GDM1 (cell line): Measurements from ENCODE around the gene KCTD6.

Experiments used
- DNase-seq: peaks from one replicate; lab custom pipeline; 2025; lab: John Stamatoyannopoulos, UW

The KCTD6 gene

DNA sequence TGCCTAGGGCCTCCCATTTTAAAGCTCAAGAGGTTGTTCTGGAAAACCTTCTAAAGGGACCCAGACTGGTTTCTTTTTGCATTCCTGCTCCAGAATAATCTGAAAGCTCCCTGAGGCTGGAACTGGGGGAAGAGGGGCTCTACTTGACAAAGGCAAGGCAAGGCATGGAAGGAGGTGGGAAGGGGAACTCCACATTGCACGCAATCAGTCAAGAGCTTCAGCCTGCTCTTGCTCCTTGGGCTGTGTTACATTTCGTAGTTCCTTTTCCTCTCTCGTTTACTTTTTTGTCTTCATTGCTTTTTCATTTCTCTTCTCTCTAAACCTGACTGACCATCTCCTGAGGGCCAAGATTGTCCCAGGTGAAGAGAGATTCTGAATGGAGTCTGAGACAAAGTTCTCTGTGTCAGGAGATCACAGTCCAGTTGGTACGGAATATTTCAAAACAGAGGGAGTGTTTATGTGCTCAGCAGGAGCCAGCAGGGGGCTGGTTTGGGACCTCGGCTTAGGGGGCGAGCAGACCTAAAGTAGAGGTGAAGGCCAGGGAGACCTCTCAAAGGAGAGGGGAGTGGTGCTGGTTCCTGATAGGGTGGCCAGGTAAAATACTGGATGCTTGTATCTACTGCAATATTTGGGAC, 6.0 kb upstream of the KCTD6 start:
- DNase-seq = no peak

DNA sequence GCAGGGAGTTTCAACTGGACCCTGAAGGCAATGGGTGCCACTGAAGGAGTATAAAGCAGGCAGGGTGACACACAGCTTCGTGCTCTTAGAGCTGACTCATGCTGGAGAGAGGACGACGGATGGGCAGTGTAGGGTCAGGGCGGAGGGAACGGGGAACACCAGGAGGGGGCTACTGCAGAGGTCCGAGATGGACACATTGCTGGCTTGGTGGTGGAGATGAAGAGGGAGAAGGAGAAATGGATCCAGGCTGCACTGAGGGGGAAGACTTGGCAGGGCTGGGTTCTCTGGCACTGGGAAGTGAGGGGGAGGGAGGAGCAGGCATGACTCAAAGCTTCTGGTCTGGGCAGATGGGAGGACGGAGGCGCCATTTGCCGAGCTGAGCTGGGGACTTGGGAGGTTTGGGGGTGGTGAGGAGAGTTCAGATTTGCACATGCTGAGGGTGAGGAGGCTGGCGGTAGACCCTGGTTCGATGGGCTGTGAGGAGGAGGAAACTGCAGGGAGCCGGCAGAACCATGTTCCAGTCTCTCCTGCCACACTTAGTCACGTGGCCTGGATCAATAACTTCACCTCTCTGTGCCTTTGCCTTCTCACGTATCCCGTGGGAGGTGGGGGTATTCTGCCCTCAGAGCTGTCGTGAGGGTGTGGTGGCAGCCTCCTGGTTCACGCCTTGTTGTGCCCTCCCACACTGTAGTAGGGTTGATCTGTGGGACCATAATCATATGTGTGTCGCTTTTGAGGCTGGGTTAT, 4.6 kb upstream of the KCTD6 start:
- DNase-seq = no peak

DNA sequence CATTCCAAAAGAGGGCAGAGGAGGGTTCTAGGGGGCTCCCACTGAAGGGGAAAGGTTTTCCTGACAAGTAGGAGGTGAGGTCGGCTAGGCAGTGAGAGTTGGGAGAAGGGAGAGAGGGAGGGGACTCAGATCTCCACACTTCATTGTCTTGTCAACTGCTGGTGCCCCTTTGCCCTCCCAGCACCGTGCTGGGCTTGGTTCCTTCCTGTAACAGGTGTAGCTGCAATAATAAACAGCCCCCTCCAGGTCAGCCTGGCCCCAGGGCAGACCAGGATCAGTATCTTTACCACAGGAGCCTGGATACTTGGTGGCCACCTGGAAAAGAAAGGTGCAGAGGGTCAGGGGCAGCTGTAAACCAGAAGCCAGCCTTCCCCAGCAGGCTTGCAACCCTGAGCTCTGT, 2.9 kb upstream of the KCTD6 start:
- DNase-seq = no peak

DNA sequence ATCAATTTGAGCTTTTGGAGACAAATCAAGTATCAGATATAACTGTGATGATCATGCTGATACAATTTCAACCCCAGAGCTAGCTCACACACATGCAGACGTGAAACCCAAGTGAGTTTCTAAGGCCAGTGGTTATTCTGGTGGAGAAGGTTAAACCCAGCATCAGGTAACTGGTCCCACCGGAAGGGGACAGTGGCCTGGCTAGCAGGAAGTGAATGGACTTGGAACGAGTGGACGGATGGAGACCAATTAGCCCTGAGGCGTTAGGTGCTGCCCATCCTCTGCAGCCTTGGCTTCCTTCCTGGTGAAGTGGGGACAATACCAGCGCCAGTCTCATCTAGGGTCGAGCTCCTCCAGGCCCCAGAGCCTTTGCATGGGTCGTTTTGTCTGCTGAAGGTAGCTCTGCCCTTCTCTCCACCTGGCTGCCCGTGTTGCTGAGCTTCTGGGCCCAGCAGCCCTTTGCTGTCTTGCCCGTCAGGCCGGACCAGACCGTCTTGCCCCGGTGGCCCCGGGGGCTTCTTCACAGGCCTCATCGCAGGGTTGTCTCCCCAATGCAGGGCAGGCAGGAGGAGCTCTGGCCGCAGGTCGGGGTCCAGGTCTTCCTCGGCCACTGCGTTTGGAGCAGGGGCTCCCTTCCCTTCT, 915 bp upstream of the KCTD6 start:
- no peak for DNase-seq

DNA sequence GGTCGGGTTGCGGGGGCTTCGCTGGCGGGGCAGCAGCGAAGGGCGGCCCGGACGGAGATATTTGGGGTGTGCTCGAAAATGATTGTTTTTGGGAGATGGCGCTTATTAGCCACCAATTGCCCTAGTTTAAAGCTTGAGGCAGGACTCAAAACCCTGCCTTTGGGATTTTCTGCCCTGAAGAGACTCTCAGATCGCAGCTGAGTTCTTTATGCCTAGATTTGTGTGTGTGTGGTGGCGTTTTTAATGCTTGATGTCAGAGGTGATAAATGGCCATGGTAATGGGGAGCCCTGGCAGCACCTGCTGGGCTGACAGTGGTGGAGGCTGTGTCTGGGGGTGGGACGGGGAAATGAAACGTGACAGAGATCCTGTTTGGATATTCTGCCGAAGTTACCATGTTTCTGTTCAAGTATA, 604 bp downstream of the KCTD6 start:
- DNase-seq = no peak

DNA sequence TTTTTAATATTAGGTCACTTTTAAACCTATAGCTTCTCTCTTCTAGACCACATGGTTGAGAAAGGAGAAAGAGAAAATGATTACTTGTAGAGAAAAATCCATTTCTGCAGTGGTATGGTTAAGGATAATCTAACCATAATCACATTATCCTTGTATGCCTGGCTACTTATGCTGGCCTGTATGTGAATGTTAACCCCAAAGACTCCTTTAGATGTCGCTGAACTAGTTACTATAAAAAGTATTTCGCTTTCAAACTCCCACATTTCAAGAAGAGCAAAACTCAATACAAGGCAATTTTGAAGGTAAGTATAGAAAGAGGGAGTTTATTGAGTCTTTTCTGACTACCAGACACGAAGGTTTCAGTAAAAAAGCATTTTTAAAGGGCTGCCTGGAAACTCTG, 2.2 kb downstream of the KCTD6 start:
- DNase-seq = no peak

DNA sequence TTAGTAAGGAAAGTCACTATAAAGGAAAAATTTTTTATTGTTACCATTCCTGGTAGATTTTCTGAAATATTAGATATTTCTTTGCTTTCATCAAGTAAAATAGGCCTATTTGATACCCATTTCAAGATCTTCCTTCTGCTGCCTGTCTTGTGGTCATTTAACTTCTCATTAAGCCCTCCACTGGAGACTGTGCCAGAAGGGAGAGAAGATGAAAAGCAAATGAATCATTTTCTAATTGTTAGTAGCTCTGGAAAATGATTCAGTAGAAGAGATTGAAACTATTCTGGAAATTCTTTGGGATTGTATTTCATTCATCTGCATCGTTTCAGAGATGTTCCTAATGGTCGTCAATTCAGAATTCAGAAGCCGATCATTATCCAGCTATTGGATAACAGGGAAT, 3.2 kb downstream of the KCTD6 start:
- DNase-seq = no peak

DNA sequence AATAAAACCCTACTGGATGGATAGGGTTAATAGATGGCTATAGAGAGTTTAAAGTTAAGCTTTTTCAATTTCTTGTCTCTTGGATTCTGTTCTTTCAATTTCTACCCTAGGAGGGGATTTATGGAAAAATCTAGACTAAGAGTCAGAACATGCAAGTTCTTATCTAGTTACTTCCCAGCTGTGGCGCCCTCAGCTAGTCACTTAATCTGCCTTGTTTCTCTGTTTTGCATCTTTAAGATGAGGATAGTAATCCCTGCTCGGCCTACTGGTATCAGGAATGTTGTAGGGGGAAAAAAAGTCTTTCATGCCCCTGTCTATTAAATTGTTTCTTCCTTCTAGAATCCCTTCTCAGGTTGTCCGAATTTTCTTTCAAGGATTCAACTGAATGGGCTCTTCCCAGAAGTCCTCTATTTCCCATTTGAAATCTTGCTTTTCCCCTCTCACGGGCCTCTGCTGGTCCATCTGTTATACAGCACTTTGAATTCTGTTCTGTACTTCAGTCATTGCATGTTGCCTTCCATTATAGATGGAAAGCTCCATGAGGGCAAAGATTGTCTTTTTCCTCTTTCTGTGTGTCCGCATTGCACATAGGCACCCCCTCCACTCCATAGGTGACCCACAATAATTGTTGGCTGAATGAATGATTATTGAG, 4.4 kb downstream of the KCTD6 start:
- DNase-seq = no peak

DNA sequence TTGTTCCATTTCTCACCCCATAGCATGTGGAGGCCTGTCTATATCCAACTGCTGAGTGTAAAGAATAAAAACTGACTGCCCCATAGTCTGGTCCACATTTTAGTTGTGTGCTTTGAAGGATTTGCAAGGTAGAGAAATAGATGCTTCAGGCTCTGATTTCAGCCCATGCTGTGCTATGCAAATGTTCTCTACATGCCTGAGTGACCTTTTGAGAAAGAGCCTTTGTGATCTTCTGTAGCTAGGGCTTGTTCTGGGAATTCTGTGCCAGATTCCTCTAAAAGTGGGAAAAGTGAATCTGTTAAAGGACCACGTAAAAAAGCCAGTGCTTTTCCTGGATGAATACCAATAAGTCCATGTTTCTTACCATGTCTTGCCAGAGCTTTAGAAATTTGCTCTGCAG, 5.2 kb downstream of the KCTD6 start:
- DNase-seq = no peak

DNA sequence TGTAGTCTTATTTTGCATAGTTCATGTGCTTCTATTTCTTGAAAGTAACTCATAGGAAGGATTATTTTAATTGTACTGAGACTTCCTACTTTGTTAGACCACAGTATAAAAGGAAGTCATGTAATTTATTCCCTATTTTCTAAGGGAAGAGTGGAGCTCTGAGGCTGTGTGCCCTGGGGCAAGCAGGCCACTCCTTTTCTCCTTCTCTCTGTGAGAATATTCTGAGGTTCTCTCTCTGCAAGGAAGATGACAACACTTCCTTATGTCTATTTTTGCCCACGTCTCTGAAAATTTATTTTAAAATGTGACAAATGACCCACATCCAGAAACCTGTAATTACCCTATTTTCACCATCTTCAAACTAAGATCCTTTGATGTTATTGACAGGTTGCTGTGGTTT, 11.0 kb downstream of the KCTD6 start:
- DNase-seq = no peak

DNA sequence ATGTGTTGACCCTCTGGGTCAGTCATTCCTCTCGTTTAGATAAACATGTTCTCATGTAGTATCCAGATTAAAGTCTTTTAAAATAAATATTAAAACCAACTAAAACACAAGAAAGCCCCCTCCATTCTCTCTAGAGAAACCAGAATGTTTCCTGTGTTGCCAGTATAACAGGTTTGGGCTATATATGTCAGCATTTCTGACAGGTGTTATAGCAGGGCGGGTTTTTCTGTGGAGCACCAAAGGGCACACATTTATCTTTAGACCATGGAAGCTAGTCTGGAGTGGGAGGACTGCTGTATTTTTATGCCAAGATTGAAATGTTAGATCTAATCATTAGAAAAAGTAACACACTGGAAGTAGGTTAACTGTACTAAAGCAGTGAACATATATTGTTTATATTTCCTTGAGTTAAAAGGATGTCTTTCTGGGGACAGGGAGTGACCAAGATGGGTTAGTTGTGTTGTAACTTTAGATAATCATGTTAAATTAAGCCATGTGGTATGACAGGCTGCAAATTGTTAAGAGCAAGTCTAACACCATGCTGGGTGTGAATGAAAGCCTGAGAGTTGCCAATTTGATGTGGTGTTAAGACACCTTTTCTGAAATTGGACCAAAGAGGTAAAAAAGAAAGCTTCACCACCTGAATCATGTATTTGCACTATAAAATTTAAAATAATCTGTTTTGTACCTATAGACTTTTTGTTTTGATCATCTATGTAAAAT, 15.6 kb downstream of the KCTD6 start:
- DNase-seq = no peak

DNA sequence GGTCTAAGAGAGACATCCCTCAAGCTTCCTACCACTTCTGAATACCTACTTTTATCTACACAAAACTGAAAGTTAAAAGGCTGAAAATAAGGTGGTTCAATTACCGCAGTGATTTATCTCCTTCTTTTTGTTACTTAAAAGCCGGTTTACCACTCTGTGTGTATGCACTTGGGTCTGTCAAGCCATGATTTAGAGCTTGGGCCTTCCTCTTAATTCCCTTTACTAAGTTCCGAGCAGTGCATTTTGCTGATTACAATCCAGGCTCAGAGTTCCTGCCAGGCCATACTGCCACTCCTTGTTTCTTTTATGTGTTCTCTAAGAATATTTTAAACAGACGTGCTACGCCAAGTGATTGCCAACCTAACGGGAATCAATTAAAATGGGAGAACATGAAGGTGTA, 16.5 kb downstream of the KCTD6 start:
- DNase-seq = no peak

DNA sequence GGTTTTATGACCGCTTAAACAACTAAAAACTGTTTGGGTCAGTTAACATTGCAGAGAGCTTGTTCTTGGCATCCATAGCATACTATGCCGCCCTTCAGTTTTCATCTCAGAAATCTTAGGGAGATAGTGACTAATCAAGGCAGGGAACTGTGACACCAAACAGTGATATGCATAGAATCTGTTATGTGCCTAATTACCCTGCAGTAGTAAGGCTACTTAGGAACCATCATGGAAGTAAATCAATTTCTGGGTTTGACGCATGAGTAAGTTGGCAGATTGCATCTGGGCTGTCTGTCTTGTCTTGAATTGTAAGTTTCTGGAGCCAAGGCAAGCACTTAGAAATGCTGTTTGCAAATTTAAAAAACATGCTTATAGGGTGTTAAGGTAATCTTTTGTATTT, 22.5 kb downstream of the KCTD6 start:
- DNase-seq = no peak

DNA sequence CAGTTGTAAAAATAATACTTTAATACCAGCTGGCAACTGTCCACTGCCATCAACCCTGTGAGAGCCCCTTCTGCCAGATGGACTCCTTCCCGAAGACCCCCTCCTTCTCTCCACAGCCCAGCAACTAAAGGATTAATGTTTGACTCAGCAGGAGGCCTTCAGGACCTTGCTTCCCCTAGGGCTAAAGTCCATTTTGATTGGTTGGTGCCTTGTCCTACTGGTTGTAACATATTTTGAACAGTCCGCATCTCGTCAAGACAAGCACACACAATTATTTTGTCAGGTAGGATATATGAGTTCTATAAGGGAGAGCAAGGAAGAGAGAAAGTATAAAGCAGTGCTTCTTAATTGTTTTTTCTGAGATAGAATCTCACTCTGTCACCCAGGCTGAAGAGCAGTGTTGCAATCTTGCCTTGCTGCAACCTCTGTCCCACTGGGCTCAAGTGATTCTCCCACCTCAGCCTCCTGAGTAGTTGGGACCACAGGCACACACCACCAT, 26.4 kb downstream of the KCTD6 start:
- no peak for DNase-seq

DNA sequence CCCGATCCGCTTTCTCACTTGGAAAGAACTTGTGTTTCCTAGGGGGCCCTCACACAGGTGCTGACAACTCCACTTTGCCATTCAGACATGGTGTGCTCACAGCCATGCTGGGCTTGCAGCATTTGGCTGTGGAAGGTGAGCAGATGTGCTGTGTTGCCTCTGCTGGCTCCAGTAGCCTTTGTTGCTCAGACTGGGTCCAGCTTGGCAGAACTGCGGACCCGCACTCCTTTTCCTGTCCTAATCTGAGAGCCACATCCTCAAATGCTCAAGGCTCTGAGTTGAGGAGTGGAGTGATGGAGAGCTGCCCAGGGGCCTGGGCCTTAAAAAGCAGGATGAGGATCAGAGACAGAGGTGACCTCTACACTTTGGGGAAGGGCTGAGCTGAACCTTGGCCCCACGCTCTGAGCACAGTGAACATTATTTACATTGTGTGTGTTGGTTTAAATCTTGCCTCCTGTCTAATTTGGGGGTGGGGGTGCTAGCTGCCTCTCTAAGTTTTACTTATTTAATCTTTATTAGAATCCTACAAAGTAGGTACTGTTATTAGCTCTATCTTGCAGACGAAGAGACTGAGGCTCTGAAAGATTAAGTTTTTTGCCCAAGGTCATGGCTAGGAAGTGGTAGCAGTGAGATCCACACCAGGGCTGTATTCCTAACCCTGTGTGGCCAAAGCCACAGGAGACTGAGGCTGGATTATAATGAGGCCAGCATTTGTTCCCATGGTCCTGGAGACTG, 27.9 kb downstream of the KCTD6 start:
- DNase-seq = no peak

DNA sequence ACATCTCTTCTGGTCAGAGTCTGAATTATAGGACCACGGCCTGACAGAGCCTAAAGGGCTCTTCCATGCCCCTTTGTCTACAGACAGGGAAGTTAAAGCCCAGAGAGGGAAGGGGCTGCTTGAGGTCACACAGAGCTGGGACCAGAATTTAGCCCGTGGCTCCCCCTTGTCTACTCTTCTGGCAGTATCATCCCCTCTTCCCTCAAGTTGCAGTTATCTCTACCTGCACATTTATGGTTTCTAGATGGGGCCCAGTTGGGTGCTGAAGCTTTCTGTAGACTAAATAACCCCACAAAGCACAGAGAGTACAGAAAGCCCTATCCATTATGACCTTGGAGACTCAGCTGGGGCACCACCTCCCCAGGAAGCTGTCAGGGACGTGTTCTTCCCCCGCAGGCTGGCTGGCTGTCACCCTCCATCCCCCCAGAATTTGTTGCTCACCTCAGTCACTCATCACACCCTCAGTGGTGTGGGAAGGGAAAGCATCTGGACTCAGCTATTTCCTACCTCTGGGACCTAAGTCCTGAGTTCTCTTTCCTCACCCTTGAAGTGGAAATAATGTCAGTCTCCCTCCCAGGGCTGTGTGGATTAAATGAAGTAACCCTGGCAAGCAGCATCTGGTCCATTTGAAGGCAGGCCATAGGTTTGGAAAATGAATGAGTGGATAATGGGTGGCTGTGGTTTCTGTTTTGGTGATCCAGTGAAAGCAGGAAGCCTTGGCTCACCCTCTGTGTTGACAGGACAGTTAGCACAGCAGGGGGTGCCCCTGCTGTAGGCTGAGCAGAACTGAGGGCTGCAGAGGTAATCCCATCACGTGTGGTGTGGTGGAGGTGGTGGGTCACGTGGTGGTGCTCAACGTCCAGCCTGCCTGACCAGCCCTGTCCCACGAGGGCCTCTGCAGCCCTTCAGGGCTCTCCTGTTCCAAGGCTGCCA, 28.8 kb downstream of the KCTD6 start:
- no peak for DNase-seq

DNA sequence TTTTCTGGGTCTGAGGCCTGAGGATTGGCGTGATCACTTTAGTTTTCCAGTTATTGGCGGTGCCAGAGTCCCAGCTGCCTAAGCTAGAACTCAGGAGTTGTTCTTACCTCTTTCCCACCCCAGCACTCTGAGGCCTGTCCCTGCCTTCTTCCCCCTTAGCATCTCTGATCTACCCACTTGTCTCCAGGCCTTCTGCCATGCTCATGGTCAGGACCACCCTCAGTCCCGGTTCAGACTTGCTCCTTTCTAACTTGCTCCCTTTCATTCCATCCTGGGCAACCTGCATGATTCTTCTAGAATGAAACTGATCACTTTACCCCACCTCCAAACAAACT, 29.4 kb downstream of the KCTD6 start:
- no peak for DNase-seq

DNA sequence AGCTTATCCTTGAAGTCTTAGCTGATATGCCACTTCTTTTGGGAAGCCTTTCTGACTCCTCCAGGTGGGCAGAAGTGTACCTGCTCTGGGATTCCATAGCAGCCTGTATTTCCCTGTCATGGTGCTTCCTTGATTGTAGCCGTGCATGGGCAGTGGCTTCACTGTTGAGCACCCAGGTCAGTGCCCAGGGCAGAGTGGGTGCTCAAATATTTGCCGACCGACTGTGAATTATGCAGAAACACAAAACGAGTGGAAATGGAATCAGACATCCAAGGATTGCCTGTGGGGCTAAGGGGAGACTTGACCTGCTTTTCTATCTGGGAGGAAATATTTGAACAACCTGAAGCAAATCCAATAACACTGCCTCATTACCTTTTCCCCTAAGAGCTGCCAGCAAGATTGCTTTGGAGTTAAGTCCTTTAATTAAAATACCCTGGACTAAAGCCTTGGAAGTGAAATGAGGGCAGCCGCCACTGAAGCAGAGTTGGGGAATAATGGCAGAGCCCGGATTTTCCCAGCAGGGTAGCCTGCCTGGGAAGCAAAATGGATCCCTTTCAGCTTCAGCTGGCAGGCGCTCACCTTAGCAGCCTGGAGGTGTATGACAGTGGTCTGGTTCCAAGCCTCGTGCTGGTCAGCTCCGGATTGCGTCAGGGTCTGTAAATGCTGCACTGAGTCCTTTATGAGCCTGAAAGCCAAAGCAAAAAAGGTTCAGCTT, 30.2 kb downstream of the KCTD6 start:
- DNase-seq = no peak

DNA sequence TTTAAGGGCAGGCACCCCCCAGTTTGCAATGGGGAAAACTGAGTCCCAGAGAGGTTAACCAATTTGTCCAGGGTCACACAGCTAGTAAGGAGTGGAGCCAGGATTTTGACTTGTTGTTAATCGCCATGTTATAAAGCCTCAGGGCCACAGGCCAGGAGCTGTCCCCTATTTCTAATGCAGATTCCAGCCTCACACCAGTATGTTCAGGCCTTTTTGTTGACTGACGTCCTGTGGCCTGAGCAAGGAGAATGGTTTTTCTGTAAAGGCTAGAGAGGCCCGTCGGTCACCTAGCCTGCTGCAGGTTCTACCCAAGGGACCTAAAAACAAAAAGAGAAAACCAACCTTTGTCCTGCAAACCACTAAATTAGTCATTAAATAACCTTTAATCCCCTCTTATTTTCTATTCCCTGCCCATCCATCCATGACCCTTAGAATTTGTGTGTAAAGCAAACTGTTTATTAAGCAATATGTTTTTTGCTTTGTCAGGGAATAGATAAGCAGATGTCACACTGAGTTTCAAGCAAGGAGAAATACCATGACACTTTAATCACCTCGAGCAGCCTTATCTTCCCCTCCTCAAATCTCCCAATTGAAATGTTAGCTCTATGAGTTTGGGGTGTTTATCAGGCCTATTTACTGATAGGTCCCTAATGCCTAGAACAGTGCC, 31.0 kb downstream of the KCTD6 start:
- DNase-seq = no peak
